IMR-90 (cell line): ENCODE data around the gene COL23A1.

Experiments
- BHLHE40 ChIP-seq: fragments of 150-350 bp; IDR thresholded peaks from 2 replicates; pipeline ENCODE4 v1.6.1; 2016; ENCODE audit warnings: mild to moderate bottlenecking, low read depth, low read length
- CEBPB ChIP-seq: IDR thresholded peaks from 2 replicates; pipeline ENCODE4 v1.6.1; 2012; ENCODE audit warnings: low read depth, low read length, improper control_type of control experiment
- CHD1 ChIP-seq: IDR thresholded peaks from 2 replicates; pipeline ENCODE4 v1.6.1; 2012; ENCODE audit warnings: low read depth, low read length, improper control_type of control experiment
- FOS ChIP-seq: fragments of 150-350 bp; IDR thresholded peaks from 2 replicates; pipeline ENCODE4 v1.6.1; 2016; ENCODE audit warnings: low read depth, low read length
- MAFK ChIP-seq: IDR thresholded peaks from 2 replicates; pipeline ENCODE4 v1.6.1; 2012; ENCODE audit warnings: low read depth, low read length, improper control_type of control experiment
- MAZ ChIP-seq: IDR thresholded peaks from 2 replicates; pipeline ENCODE4 v1.6.1; 2012; ENCODE audit warnings: low read depth, mild to moderate bottlenecking, low read length, improper control_type of control experiment, moderate library complexity, borderline replicate concordance
- NFE2L2 ChIP-seq: fragments of 150-350 bp; IDR thresholded peaks from 2 replicates; pipeline ENCODE4 v1.6.1; 2016; ENCODE audit warnings: low read depth, mild to moderate bottlenecking, low read length
- POLR2A ChIP-seq: IDR thresholded peaks from 2 replicates; pipeline ENCODE4 v1.6.1; 2012; ENCODE audit warnings: mild to moderate bottlenecking, low read depth, low read length
- RAD21 ChIP-seq: IDR thresholded peaks from 2 replicates; pipeline ENCODE4 v1.6.1; 2012; ENCODE audit warnings: low read length, improper control_type of control experiment
- SMC3 ChIP-seq: fragments of 150-350 bp; IDR thresholded peaks from 2 replicates; pipeline ENCODE4 v1.6.1; 2016; ENCODE audit warnings: low read depth, mild to moderate bottlenecking, antibody characterized with exemption, low read length, moderate library complexity
- TF ChIP-seq, protein P1 (sequence below): fragments of 150-350 bp; IDR thresholded peaks from 2 replicates; pipeline ENCODE4 v1.6.1; 2016; ENCODE audit warnings: low read depth, mild to moderate bottlenecking, low read length, moderate library complexity, borderline replicate concordance
- TF ChIP-seq, protein P2 (sequence below): conservative IDR thresholded peaks from 2 replicates; pipeline ENCODE4 v1.5.1; 2012; ENCODE audit warnings: mild to moderate bottlenecking, low read depth, low read length, improper control_type of control experiment

DNA sequence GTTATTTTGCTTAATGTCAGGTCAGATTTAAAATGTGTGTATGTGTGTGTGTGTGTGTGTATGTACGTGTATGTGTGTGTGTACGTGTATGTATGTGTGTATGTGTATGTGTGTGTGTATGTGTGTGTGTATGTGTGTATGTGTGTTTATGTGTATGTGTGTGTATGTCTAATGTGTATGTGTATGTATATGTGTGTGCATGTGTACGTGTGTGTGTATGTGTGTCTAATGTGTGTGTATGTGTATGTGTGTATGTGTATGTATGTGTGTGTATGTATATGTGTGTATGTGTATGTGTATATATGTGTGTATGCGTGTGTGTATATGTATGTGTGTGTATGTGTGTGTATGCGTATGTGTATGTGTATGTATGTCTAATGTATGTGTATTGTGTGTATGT is 232.5 kb downstream of the COL23A1 start:
- TF ChIP-seq, protein P1, sequence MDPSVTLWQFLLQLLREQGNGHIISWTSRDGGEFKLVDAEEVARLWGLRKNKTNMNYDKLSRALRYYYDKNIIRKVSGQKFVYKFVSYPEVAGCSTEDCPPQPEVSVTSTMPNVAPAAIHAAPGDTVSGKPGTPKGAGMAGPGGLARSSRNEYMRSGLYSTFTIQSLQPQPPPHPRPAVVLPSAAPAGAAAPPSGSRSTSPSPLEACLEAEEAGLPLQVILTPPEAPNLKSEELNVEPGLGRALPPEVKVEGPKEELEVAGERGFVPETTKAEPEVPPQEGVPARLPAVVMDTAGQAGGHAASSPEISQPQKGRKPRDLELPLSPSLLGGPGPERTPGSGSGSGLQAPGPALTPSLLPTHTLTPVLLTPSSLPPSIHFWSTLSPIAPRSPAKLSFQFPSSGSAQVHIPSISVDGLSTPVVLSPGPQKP, result no peak
- TF ChIP-seq, protein P2, sequence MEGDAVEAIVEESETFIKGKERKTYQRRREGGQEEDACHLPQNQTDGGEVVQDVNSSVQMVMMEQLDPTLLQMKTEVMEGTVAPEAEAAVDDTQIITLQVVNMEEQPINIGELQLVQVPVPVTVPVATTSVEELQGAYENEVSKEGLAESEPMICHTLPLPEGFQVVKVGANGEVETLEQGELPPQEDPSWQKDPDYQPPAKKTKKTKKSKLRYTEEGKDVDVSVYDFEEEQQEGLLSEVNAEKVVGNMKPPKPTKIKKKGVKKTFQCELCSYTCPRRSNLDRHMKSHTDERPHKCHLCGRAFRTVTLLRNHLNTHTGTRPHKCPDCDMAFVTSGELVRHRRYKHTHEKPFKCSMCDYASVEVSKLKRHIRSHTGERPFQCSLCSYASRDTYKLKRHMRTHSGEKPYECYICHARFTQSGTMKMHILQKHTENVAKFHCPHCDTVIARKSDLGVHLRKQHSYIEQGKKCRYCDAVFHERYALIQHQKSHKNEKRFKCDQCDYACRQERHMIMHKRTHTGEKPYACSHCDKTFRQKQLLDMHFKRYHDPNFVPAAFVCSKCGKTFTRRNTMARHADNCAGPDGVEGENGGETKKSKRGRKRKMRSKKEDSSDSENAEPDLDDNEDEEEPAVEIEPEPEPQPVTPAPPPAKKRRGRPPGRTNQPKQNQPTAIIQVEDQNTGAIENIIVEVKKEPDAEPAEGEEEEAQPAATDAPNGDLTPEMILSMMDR, result no peak
- TF ChIP-seq POLR2A (no peak), CHD1 (no peak), MAFK (no peak), CEBPB (no peak), MAZ (no peak), NFE2L2 (no peak), FOS (no peak), BHLHE40 (no peak), RAD21 (no peak), SMC3 (no peak)
